Stimulated activated CD8-positive, alpha-beta memory T cell treated with anti-CD3 and anti-CD28 coated beads, Interleukin-4, amount 100 ng/mL, for 4 hours (primary cell): ENCODE results near the gene FAM114A2.

Source experiments
- DNase-seq, 2 donors: peaks; one replicate each; pipeline ENCODE4 v3.0.0-alpha.2; 2020; ENCODE audit warnings: low read depth in 2 of 2, low spot score in 1 of 2

FAM114A2 gene

DNA sequence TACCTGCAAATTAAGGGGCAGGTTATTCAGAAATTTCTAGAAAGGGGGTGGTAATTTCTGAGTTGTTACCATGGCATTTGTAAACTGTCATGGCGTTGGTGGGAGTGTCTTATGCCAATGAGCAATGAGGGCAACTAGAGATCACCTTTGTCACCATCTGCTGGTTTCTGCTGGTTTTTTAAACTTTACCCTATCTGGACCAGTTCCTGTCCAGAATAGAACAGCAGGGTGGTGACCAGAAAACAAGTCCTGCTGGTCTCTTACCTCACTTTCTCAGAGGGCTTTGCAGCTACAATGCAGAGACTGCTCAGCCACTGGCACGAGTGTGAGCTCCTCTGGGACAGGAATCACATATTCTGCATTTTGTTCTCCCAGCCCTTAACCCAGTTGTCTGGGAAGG, 51.4 kb downstream of the FAM114A2 start:
- no peak for DNase-seq

- no peak for DNase-seq
These were observed 53.2 kb downstream of the FAM114A2 start for GRCh38 chr5:153985498-153985897.

- DNase-seq: no peak
These were observed 54.8 kb downstream of the FAM114A2 start for GRCh38 chr5:153983885-153984284.

- DNase-seq: no peak
These were observed 56.7 kb downstream of the FAM114A2 start for GRCh38 chr5:153981905-153982605.

DNA sequence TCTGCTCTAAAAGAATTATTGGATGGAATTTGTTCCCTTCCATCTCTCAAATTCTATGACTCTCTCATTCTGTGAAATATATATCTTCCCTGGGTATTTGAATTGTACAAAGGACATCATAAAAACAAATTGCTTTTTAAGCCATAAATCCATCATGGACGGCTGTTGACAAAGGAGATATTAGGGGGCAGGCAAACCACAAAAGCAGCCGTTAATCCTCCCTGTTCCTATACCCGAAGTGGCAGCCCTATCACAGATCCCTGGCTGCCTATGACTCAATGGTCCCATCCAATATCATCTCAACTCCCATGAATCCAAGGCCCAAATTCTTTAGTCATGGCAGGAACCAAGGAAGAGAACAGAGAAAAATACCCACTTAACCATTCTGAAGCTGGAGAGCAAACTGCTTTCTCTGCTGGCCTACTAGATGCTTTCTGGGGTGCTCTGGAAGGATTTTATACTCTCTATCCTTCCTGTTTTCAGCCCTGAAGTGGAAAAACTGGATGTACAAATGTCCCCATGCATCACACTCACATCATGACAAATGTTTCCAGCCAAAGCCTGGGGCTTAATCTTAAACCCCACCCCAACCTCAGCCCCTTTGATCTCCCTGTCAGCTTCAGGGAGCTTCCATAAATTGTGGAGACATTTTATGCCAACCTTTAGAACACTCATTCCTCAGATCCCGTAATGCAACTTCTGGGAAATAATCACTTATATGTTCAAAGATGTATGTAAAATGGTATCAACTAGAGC, 59.5 kb downstream of the FAM114A2 start:
- DNase-seq: no peak

- no peak for DNase-seq
These were observed 63.9 kb downstream of the FAM114A2 start for GRCh38 chr5:153974813-153975163.

DNA sequence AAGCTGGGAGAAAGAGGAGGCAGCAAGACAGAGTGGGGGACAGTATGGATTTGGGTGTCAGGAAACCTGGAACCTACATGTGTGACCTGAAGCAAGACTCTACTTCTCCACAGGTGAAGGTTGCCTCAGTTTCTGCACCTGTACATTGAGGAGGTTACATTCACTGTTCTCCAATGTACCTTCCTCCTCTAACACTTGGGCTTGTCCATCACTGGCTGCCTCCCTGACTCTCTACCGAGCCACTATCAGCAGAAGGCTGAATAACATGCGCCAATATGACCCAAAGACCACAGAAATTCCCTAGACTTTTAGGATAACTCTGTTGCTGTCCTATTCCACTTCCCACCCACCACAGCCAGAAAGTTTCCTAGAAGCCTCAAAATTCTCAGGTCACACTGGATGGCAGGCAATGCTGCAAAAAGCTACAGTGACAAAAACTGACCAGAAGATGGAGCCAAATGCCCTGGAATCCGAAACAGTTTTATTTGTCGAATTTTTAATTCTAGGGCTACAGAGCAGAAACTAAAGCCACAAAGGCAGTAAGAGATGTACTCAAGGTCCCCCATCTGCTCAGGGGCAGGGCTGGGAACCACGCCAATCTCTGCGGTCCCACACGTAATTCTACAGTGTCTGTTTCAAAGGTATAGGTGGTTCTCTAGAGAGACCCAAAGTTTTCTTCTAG, 64.4 kb downstream of the FAM114A2 start:
- no peak for DNase-seq

DNA sequence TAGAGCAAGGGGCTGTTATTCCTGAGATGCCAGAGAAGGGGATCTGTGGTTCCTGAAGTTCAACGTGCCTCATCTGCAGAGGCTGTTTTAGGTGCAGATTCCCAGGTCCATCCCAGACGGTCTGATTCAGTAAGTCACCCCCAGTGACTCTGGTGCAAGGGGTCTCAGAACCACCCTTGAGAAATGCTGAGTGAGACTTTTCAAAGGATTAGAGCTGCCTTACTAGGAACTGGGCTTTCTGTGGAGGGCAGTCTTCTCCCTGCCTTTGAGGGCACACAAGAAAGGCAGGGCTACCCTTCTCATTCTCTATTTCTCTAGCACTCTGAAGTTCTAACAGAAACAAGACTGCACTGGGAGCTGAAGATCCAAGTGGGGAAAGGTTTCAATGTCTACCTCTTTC, 66.5 kb downstream of the FAM114A2 start:
- DNase-seq: no peak

DNA sequence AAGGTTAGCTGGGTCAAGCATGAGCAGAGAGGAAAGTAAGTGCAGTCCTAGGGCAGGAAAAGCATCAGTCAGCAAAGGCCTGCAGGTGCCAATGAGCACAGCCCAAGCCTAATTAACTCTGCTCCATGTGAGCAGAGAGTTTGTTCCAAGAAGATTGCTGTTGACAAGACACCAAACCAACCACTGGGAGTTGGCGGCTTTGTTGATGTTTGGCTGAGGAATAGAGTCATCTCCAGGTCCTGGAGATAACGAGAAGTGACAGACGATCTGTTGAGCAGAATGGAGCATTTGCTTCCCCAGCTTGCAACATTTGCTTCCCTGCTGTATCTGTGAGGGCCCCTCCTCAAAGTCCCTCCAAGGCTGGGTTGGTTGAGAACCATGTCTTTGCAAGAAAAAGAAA, 68.2 kb downstream of the FAM114A2 start:
- no peak for DNase-seq

DNA sequence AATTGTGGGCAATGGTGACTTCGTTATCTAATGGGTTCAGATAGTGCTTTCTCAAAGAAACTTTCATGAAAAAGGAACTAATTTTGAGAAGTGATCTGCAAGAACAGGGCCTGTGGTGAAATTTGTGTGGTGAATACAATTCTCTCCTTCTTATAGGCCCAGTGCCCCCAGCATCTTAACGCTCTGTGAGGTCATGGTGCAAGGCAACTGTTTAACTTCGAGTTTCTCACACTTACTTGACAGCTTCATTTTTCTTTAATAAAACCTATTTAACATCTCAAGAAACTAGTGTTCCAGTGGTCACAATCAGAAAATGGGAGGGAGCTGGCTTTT, 69.2 kb downstream of the FAM114A2 start:
- no peak for DNase-seq

DNA sequence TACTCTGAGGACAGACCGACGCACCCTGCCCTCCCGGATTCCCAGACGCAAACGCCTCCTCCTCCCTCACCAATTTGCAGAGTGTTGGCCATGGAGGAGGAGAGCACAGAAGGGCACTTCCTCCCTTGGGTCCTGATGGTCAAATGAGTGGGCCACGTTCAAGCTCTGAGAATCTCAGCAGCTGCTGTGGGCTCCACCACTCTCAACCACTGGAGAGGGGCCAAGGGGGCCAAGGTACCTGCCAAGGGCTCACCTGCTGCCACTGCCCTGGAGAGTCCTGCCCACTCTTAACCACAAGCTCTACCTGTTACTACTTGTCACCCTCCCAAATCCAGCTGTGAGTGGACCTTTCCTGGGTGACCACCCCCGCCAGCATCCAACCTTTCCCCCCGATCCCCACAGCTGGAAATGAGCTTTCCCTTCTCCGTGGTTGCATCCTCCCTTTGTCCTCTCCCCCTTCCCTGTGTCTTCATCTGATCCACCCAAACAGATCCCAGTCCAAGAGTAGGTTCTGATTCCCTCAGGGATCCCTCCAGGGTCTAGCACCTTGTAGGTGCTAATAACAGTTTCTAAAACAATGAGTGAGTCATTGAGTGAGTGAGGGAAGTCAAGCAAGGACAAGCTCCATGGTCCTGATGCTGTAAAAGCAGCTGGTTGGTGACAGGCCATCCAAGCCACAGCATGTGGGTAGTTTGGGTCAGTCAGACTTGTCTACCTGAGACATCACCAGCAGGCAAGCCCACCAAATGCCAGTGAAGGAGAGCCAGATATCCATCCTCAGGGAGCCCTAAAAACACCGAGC, 69.7 kb downstream of the FAM114A2 start:
- DNase-seq: no peak

- DNase-seq: no peak
These were observed 73.6 kb downstream of the FAM114A2 start for GRCh38 chr5:153964880-153965645.

GRCh38 chr5:153964191-153964879, 74.4 kb downstream of the FAM114A2 start:
- DNase-seq: no peak

- peak in 1 of 2 donors; percentile 7 for DNase-seq
These were observed 78.2 kb downstream of the FAM114A2 start for GRCh38 chr5:153960269-153961215.

GRCh38 chr5:153959134-153959957, 79.4 kb downstream of the FAM114A2 start:
- no peak for DNase-seq

- DNase-seq: no peak
These were observed 81.5 kb downstream of the FAM114A2 start for GRCh38 chr5:153957205-153957604.

GRCh38 chr5:153953411-153953810, 85.3 kb downstream of the FAM114A2 start:
- DNase-seq: no peak

DNA sequence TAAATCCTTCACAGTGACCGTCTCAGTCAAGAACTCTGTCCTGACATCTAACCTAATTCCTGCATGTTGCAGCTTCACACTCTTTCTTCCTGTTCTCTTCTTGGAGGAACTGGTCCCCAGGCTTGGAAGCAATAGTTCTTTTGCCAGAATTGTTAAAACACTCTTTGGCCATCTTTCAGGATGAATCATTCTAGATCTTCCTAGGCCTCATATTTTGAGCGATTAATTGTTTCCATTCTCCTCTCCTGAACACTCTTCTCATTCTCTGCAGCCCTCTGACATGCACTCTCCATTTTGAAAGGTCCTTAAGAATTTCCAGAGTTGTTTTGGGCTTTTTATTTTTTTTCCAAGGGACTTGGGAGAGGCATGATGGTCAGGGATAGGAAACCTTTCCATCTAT, 85.8 kb downstream of the FAM114A2 start:
- DNase-seq: no peak
